Mammary epithelial cell (primary cell): ENCODE measurements around the gene SLC30A4.

ENCODE experiments used
- EZH2 ChIP-seq: IDR thresholded peaks from 2 replicates; pipeline ENCODE4 v1.6.1; 2012; ENCODE audit warnings: low read length, inconsistent platforms, borderline replicate concordance
- TF ChIP-seq, protein P1 (sequence below), 2 donors: IDR thresholded peaks in 1 of 2; conservative IDR thresholded peaks in 1 of 2; 2 replicates each; pipeline ENCODE4 v1.5.1; 2011 to 2012; ENCODE audit warnings: inconsistent platforms in 2 of 2, low read length in 2 of 2, mild to moderate bottlenecking in 2 of 2, control low read depth in 1 of 2, low read depth in 1 of 2; ENCODE audit not compliant: insufficient read depth in 1 of 2; ENCODE audit errors: extremely low read depth in 1 of 2

DNA sequence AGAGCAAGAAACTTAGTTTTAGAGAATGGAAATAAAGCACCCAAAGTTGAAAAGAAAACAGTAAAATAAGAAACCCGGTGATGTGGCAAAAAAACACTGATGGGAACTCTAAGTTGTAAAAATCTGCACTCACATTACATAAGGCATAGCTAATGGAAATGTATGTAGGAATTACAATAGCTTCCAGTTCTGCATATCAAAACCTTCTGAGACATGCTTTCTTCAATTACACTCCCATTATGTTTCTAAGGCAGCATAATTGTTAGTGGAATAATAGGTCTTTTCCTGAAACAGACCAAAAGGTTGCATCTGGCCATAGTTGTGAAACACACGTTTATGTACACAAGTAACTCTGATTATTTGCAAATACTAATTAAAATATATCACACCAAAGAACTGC is 41.4 kb downstream of the SLC30A4 start:
- TF ChIP-seq, protein P1, sequence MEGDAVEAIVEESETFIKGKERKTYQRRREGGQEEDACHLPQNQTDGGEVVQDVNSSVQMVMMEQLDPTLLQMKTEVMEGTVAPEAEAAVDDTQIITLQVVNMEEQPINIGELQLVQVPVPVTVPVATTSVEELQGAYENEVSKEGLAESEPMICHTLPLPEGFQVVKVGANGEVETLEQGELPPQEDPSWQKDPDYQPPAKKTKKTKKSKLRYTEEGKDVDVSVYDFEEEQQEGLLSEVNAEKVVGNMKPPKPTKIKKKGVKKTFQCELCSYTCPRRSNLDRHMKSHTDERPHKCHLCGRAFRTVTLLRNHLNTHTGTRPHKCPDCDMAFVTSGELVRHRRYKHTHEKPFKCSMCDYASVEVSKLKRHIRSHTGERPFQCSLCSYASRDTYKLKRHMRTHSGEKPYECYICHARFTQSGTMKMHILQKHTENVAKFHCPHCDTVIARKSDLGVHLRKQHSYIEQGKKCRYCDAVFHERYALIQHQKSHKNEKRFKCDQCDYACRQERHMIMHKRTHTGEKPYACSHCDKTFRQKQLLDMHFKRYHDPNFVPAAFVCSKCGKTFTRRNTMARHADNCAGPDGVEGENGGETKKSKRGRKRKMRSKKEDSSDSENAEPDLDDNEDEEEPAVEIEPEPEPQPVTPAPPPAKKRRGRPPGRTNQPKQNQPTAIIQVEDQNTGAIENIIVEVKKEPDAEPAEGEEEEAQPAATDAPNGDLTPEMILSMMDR (conservative IDR thresholded peaks at IDR 0.05 in 1 of 2, IDR thresholded peaks at IDR 0.05 in 1 of 2; ENCODE audit: extremely low read depth in 1 of 2, insufficient read depth in 1 of 2, low read depth in 1 of 2, low read length in 2 of 2), result no peak
- no peak for TF ChIP-seq EZH2
